GM04504 (cell line): ENCODE results near the gene TOMM22.

ENCODE experiments used
- DNase-seq: peaks from one replicate; pipeline ENCODE4 v3.0.0-alpha.2; 2012; ENCODE audit warnings: low read depth

The TOMM22 gene

DNA sequence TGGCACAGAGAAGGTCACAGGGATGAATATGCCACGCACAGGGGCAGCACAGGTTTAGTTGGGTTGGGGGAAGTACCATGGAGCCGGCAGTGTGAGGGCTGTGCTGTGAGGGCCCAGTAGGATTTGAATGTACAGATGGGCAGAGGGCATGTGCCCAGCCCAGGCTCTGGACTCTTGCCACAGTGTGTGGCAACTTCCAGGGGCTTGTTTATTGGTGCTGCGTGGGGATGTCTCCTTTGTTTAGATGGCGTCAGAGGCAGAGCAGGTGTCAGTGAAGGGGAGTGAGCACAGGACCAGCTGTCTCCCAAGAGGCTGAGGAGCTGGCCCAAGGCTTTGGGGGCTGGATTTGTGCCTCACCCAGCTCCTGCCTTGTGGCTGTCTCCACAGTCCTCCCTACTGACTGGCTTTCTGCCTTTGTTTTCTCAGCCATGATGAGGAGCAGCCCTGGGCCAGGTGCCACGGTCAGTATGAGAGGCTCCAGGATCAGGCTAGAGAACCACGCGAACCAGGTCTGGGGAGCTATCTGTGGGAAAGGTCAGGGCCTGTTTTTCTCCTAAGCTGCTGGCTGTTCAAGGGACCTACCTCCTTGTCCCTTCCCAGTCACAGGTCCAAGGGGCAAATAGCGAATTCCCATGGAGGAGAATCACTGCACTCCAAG lies 52.1 kb downstream of the TOMM22 start:
- DNase-seq = no peak

DNA sequence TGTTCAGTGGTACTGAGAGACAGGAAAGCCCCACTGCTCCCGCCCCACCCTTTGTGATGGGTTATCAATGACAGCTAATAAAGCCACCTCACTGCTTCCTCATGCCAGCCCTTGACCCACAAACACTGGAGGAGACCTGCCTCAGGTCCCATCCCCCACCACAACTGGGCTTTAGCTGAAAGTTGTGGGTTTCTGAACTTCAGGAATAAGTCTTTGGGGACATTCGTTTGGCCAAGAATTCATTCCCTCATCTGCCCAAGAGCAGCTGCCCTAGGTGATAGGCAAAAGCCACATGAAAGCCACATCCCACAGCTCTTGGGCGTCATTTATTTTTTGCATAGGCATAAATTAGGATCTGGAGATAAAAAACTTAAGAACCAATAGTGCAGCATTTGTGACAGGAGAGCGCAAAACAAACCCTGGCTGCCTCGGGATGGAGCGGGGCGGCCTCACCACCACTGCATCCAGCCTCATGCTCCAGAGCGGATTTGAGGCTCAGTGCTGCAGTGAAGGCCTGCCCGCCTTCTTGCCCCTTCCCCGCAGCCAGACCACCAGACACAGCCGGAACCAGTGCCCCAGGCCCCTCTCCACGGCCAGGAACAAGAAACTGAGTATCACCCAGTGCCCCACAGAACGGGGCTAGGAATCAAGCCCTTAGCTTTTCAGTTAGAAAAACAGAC lies 52.8 kb downstream of the TOMM22 start:
- no peak for DNase-seq
